HG02970 (cell line): ENCODE results near the gene ARPC5L.
A peak's percentile ranks its signal among the peaks of the same experiment; 100 is the strongest.
"Not testable (repeated sequence)": the region's sequence is repeated elsewhere in the genome, so short reads cannot be mapped to it uniquely, and the experiment has no call there.

Source experiments
- ATAC-seq: cut with Tn5 transposase; IDR thresholded peaks from one replicate; pipeline ENCODE4 v1.9.1; 2021; ENCODE audit warnings: mild to moderate bottlenecking, moderate library complexity, moderate number of reproducible peaks; ENCODE audit not compliant: unreplicated experiment, low FRiP score

Gene ARPC5L

GRCh38 chr9:124840300-124840833, 21.6 kb upstream of the ARPC5L start:
- no peak for ATAC-seq

GRCh38 chr9:124841075-124841821, 20.7 kb upstream of the ARPC5L start:
- ATAC-seq, result no peak

GRCh38 chr9:124843456-124844034, 18.4 kb upstream of the ARPC5L start:
- no peak for ATAC-seq

GRCh38 chr9:124844291-124844690, 17.6 kb upstream of the ARPC5L start:
- no peak for ATAC-seq

DNA sequence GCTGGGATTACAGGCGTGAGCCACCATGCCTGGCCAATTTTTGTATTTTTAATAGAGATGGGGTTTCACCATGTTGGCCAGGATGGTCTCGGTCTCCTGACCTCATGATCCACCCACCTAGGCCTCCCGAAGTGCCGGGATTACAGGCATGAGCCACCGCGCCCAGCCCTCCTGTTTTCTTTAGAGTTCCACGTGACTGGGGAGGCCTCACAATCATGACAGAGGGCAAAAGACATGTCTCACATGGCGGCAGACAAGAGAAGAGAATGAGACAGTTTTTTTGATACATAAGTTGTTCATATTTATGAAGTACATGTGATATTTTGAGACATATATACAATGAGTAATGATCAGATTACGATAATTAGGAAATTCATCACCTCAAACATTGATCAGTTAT, 15.5 kb upstream of the ARPC5L start:
- ATAC-seq, result not testable (repeated sequence)

DNA sequence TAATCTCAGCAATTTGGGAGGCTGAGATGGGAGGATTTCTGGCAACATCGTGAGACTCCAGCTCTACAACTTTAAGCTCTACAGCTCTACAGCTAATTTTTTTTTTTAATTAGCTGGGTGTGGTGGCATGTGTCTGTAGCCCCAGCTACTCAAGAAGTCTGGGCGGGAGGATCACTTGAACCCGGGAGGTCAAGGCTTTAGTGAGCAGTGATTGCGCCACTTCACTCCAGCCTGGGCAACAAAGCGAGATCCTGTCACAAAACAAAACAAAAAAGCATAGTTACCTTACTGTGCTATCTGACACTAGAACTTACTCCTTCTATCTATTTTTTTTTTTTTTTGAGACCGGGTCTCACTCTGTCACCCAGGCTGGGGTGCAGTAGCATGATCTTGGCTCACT, 15.0 kb upstream of the ARPC5L start:
- no peak for ATAC-seq

DNA sequence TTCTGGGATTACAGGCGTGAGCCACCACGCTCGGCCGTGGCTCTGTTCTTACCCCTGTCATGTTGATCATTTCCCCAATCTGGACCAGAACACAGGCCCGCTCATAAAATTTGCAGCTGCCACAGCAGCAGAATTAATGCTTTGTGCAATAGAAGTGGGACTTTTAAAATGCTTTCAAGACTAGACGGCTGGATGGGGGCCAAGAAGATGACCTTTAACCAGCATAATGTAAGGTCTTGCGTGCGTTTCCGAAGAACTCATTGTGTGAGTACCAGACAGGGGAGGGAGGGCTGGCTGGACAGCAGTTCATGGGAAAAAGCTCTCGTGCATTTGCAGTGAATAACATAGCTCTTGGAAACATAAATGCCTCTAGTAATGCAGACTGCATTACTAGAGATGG, 12.1 kb upstream of the ARPC5L start:
- no peak for ATAC-seq

DNA sequence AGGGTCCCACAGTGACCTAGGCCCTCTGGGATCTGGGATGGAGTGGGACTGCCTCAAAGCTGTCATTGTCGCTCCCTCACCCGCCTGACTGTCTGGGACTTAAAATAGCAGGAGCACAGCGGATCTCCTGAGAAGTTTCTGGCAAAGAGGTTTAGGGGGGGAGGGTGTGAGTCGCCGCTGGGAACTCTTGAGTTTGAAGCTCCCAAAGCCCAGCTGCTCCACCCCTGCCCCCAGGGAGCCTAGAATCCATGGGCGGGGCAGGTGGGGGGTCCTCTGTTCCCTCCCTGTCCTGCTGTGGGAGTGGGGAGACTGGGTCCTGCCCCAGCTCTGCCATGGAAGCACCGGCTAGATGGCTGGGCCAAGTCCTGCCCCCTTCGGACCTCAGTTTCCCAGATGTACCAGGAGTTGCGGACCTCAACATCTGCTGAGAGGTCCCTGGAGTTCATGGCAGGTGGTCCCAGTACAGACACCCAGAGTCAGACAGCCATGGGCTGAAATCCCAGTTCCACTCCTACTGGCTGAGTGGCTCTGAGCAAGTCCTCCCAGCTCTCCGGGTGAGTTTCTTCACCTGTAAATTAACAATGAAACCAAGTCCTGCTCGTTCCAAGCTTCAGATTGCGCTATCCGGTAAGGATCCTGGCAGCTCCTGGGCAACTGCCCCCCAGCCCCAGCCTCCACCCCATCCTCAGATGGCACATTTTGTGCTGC, 9.7 kb upstream of the ARPC5L start:
- no peak for ATAC-seq

- peak; percentile 73 for ATAC-seq
Measured at GRCh38 chr9:124852829-124853531, 8.9 kb upstream of the ARPC5L start, which contains the start of gene WDR38. WDR38 (plus strand) TSS chr9:124853460; CDS start chr9:124853532, 72 bp downstream.

GRCh38 chr9:124853605-124854143, 8.3 kb upstream of the ARPC5L start:
- no peak for ATAC-seq

- ATAC-seq, result no peak
Measured at GRCh38 chr9:124854161-124854560, 7.8 kb upstream of the ARPC5L start.

- no peak for ATAC-seq
Measured at GRCh38 chr9:124854822-124855221, 7.1 kb upstream of the ARPC5L start.

DNA sequence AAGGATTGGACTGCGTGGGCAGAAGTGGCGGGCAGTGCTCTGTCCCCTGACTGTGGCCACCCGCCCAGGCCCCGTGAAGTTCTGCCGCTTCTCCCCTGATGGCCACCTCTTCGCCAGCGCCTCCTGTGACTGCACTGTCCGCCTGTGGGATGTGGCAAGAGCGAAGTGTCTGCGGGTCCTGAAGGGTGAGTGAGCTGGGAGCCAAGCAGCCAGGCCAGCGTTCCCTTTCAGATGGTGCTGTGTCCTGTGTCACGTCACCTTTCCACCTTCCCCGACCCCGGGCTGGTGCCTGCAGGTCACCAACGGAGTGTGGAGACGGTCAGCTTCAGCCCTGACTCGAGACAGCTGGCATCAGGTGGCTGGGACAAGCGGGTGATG, 6.4 kb upstream of the ARPC5L start:
- ATAC-seq, result no peak

DNA sequence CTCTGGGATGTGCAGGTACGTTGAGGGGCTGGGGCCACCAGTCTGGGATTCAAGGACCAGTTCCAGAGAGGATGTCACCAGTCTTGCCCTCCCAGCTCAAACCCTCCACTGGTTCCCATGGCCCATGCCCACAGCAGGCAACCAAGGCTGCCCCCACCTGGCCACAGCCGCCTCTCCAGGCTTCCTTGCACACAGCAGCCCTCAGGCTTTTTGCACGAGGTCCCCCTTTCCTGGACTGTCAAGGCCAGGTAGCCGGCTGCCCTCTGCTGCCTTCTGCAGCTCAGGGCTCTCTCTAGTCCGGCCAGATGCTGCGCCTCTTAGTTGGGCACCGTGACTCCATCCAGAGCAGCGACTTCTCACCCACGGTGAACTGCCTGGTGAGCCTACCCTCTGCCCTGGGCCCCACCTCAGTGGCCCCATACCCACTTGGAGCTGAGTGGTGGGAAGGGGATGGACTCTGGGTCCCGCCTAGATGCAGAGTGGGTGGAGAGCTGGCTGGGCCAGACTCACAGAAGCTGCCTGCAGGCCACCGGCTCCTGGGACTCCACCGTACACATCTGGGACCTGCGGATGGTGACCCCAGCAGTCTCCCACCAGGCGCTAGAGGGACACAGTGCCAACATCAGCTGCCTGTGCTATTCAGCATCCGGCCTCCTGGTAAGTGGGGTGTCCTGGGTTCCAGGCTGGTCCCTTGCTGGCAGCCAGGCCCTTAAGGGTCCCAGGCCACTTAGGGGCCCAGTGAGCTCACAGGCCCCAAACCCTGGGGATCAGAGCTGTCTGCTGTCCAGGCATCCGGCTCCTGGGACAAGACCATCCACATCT, 5.8 kb upstream of the ARPC5L start:
- ATAC-seq, result no peak

DNA sequence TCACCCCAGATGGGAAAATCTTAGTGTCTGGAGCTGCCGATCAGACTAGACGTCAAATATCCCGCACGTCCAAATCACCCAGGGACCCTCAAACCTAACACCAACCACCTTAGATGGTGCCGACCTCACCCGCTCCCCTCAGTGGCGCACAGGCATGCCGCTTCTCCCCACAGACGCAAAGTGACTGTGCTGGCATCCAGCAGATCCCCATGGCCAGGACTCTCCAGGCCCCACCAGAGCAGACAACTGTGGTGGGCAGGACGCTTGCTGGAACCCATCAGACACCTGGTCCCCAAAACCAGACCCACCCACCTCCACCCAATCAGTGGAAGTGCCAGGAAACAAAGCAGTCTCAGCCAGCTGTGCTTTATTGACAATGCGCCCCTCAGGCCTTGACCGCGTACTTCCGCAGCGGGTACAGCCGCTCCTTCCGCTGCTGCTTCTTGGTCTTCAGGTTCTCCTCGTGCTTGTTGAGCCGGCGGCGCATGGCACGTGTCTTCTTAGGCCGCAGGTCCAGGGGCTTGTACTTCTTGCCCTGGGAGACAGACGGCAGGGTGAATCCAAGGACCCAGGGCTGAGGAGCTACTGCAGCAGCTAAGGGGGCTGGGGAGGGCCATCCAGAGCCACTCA, 4.3 kb upstream of the ARPC5L start:
- ATAC-seq, result no peak

DNA sequence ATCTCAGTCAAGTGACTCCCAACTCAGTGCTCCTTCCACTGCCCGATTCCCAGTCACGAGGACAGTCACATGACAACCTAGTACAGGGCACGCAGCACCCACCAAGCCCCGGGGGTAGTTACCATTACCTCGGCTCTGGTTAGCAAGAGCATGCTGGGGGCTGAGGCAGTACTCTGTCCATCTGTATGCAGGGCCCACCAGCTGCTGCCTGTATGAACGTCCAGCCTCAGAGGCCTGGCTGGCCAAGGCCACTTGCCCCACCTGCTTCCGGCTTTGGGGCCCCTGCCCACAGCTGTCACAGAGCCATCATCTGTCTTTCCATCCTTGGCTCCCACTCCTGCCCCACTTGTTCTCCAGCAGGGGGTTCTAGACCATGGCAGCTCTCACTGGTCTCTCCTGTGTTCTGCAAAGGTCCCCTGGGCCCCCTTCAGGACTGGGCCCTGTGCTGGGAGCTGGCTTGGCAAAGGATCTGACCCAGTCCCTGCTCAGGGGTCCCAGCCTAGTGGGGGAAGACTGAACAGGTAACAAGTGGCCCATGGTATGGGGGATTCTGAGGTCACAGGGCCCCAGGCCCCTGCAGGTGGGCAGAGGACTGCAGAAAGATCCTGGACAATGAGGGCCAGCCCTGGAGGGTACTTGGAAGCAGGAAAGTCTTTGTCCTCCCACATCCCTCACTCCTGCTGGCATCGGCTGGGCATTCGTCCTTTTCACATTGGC, 3.4 kb upstream of the ARPC5L start:
- ATAC-seq, result no peak

GRCh38 chr9:124859803-124860581, 1.9 kb upstream of the ARPC5L start:
- no peak for ATAC-seq
